ENCODE results near the gene SARDH. TPM values are rescaled to one million over a fixed set of nuclear protein-coding genes. Genes with fewer than 3 reads are reported as not detected.

Gene SARDH
- total and polyA plus RNA-seq, 2 of the 8 experiments (the other 6 are each of a cell fraction or from before 2014, with no cell fraction given), result 6.4 to 7.4 TPM

GRCh38 chr9:133689151-133689763, 48.9 kb downstream of the SARDH start:
- no peak overlapping the region for H4K91ac ChIP-seq (replicated peaks; ENCODE audit: insufficient read length, low read length)
- no peak overlapping the region for H3K18ac ChIP-seq (ENCODE audit: extremely low read depth, low read length)
- no peak overlapping the region for H3K14ac ChIP-seq (ENCODE audit: insufficient read length)
- H3K4ac ChIP-seq (replicated peaks; ENCODE audit: insufficient read length, low read depth, low read length), result no peak overlapping the region
- H3K36me3 ChIP-seq (ENCODE audit: control insufficient read depth in 2 of 4, insufficient read depth in 4 of 4, low read length in 3 of 4), result no peaks in the 10 kb centered on the region
- no peak overlapping the region for H2AK5ac ChIP-seq (ENCODE audit: low read depth, low read length)
- H3K79me1 ChIP-seq (ENCODE audit: low read depth, low read length), result no peaks in the 10 kb centered on the region
- DNase-seq (ENCODE audit: low read depth in 1 of 2, low spot score in 2 of 2) (no peak), FAIRE-seq (no peak)
- CTCF ChIA-PET (ENCODE audit: partially characterized antibody), result no interaction called here
- H4K5ac ChIP-seq (ENCODE audit: insufficient read length, low read depth, low read length), result no peak overlapping the region
- POLR2A ChIA-PET (ENCODE audit: partially characterized antibody), result interaction anchor here (0.6 kb wide), 1 partner anchor 31 kb away, joined by 3 read pairs; no protein-coding TSS in a partner anchor
- H3K4me3 ChIP-seq (ENCODE audit: extremely low read depth in 1 of 4, insufficient read depth in 2 of 4, low read depth in 3 of 4, low read length in 4 of 4), result no peak overlapping the region
- no peaks in the 10 kb centered on the region; a peak in 1 of 7 replicates for H3K4me1 ChIP-seq (replicated peaks in 1 of 4; ENCODE audit: control insufficient read depth in 3 of 4, insufficient read depth in 4 of 4, low read length in 3 of 4)
- no peak overlapping the region for H2BK5ac ChIP-seq (ENCODE audit: low read depth, low read length)
- H3K9ac ChIP-seq (replicated peaks in 1 of 4; ENCODE audit: extremely low read depth in 1 of 4, low read depth in 3 of 4, low read length in 3 of 4), result no peak overlapping the region
- H2BK15ac ChIP-seq (ENCODE audit: low read length), result no peak overlapping the region
- H3K4me2 ChIP-seq (ENCODE audit: insufficient read depth in 1 of 2, low read depth in 2 of 2, low read length in 2 of 2), result no peak overlapping the region
- no peak overlapping the region for H2BK20ac ChIP-seq (ENCODE audit: low read length)
- WGBS, 2 experiments (ENCODE audit: extremely low coverage in 1 of 2, insufficient coverage in 1 of 2, insufficient read length in 1 of 2, insufficient replicate concordance in 2 of 2, low coverage in 1 of 2, low lambda C conversion rate in 2 of 2, missing lambda C conversion rate in 1 of 2), result 91% methylated on average over 10 of the region's 10 CpGs; no CpG with 5 or more reads in 1 of the 2 experiments
- no peaks in the 10 kb centered on the region for H4K20me1 ChIP-seq (replicated peaks in 1 of 2; ENCODE audit: control insufficient read depth in 1 of 2, insufficient read depth in 2 of 2, low read length in 2 of 2)
- H3K23me2 ChIP-seq (ENCODE audit: low read depth, low read length), result no peaks in the 10 kb centered on the region
- no peak overlapping the region for H2AFZ ChIP-seq (ENCODE audit: low read length)
- H3K79me2 ChIP-seq (ENCODE audit: control insufficient read depth in 1 of 2, insufficient read depth in 2 of 2, low read length in 2 of 2), result no peaks in the 10 kb centered on the region
- TF ChIP-seq CTBP2 (IDR thresholded peaks at IDR 0.05; ENCODE audit: borderline replicate concordance, insufficient read depth, insufficient read length, low read length) (no peak), KDM1A (IDR thresholded peaks at IDR 0.05; ENCODE audit: borderline replicate concordance, low read length) (0 out of 2 replicates have a peak, but pooled peaks have one; percentile 44)
- no peak overlapping the region for H3K23ac ChIP-seq (ENCODE audit: insufficient read length)
- no peak overlapping the region for H2BK12ac ChIP-seq (ENCODE audit: low read depth, low read length)
- no peak overlapping the region for H3K56ac ChIP-seq (replicated peaks; ENCODE audit: insufficient read length, low read depth, low read length)
- no peak overlapping the region for H3K27ac ChIP-seq (ENCODE audit: low read depth, low read length)
- no peak overlapping the region for H4K8ac ChIP-seq (ENCODE audit: extremely low read depth, insufficient read depth, low read length)
- H2BK120ac ChIP-seq (replicated peaks; ENCODE audit: low read depth, low read length), result no peak overlapping the region
- H3K27me3 ChIP-seq (replicated peaks in 1 of 4; ENCODE audit: control insufficient read depth in 3 of 4, extremely low read depth in 1 of 4, insufficient read depth in 3 of 4, low read length in 3 of 4), result no peaks in the 10 kb centered on the region; a peak in 1 of 7 replicates
- no peaks in the 10 kb centered on the region for H3K9me3 ChIP-seq (ENCODE audit: insufficient read depth in 2 of 2, low read depth in 1 of 2, low read length in 1 of 2)
